H9 (cell line): ENCODE measurements around the gene ABR. TPM values are rescaled to one million over a fixed set of nuclear protein-coding genes. Genes with fewer than 3 reads are reported as not detected.

ENCODE experiments used
- DNase-seq: peaks from one replicate; pipeline ENCODE4 v3.0.0-alpha.2; 2017
- H2AFZ ChIP-seq: one replicate; pipeline ENCODE4 v1.6.1; 2013; ENCODE audit warnings: mild to moderate bottlenecking, low read length, control low read depth, moderate library complexity
- H2AK5ac ChIP-seq: 2 replicates; pipeline ENCODE4 v1.6.1; 2013; ENCODE audit warnings: low read length, control low read depth, mixed read lengths; ENCODE audit not compliant: insufficient read length
- H2BK120ac ChIP-seq: one replicate; pipeline ENCODE4 v1.6.1; 2013; ENCODE audit warnings: low read depth, mild to moderate bottlenecking, low read length, control low read depth, inconsistent platforms; ENCODE audit not compliant: poor library complexity, severe bottlenecking
- H2BK12ac ChIP-seq: 2 replicates; pipeline ENCODE4 v1.6.1; 2013; ENCODE audit warnings: low read length, control low read depth, mixed read lengths, low read depth; ENCODE audit not compliant: insufficient read length
- H2BK15ac ChIP-seq: 2 replicates; pipeline ENCODE4 v1.6.1; 2013; ENCODE audit warnings: low read depth, low read length, control low read depth
- H2BK20ac ChIP-seq: one replicate; pipeline ENCODE4 v1.6.1; 2013; ENCODE audit warnings: low read depth, mild to moderate bottlenecking, low read length, control low read depth, inconsistent platforms; ENCODE audit not compliant: poor library complexity, severe bottlenecking
- H2BK5ac ChIP-seq: 2 replicates; pipeline ENCODE4 v1.6.1; 2013; ENCODE audit warnings: low read length, control low read depth, mixed read lengths; ENCODE audit not compliant: insufficient read length
- H3K14ac ChIP-seq: 2 replicates; pipeline ENCODE4 v1.6.1; 2013; ENCODE audit warnings: low read length, control low read depth; ENCODE audit not compliant: insufficient read depth
- H3K18ac ChIP-seq: 2 replicates; pipeline ENCODE4 v1.6.1; 2013; ENCODE audit warnings: low read depth, mild to moderate bottlenecking, mixed read lengths, low read length, control low read depth; ENCODE audit not compliant: insufficient read length
- H3K23ac ChIP-seq: 2 replicates; pipeline ENCODE4 v1.6.1; 2013; ENCODE audit warnings: low read length, control low read depth, mixed read lengths, low read depth; ENCODE audit not compliant: insufficient read length
- H3K23me2 ChIP-seq: 2 replicates; pipeline ENCODE4 v1.6.1; 2013; ENCODE audit warnings: low read depth, mild to moderate bottlenecking, mixed read lengths, low read length, control low read depth; ENCODE audit not compliant: insufficient read length, poor library complexity, severe bottlenecking
- H3K27ac ChIP-seq: 2 replicates; pipeline ENCODE4 v1.5.1; 2013; ENCODE audit warnings: low read length, control low read depth, mixed read lengths, low read depth; ENCODE audit not compliant: insufficient read length
- H3K27me3 ChIP-seq: 2 replicates; pipeline ENCODE4 v1.6.1; 2013; ENCODE audit warnings: low read length, control low read depth, inconsistent platforms; ENCODE audit not compliant: insufficient read depth
- H3K4ac ChIP-seq: 2 replicates; pipeline ENCODE4 v1.6.1; 2013; ENCODE audit warnings: low read depth, mild to moderate bottlenecking, control low read depth, inconsistent platforms, low read length, moderate library complexity
- H3K4me1 ChIP-seq: 2 replicates; pipeline ENCODE4 v1.6.1; 2013; ENCODE audit warnings: low read length, control low read depth, inconsistent platforms; ENCODE audit not compliant: insufficient read depth
- H3K4me2 ChIP-seq: 2 replicates; pipeline ENCODE4 v1.6.1; 2013; ENCODE audit warnings: low read length, control low read depth, mixed read lengths; ENCODE audit not compliant: insufficient read length, insufficient read depth
- H3K56ac ChIP-seq: 2 replicates; pipeline ENCODE4 v1.6.1; 2013; ENCODE audit warnings: low read depth, mild to moderate bottlenecking, mixed read lengths, low read length, control low read depth; ENCODE audit not compliant: insufficient read length
- H3K79me1 ChIP-seq: 2 replicates; pipeline ENCODE4 v1.6.1; 2013; ENCODE audit warnings: low read depth, mild to moderate bottlenecking, moderate library complexity, low read length, control low read depth, inconsistent platforms; ENCODE audit not compliant: insufficient read depth, poor library complexity, severe bottlenecking
- H3K79me2 ChIP-seq: 2 replicates; pipeline ENCODE4 v1.6.1; 2013; ENCODE audit warnings: low read length, control low read depth, inconsistent platforms; ENCODE audit not compliant: insufficient read depth
- H3K9ac ChIP-seq: 2 replicates; pipeline ENCODE4 v1.6.1; 2013; ENCODE audit warnings: low read length, control low read depth, mixed read lengths; ENCODE audit not compliant: insufficient read length; ENCODE audit errors: extremely low read depth
- H3K9me3 ChIP-seq: one replicate; pipeline ENCODE4 v1.6.1; 2013; ENCODE audit warnings: low read depth, low read length, inconsistent platforms; ENCODE audit not compliant: control insufficient read depth
- H3T11ph ChIP-seq: one replicate; pipeline ENCODE4 v1.6.1; 2013; ENCODE audit warnings: mild to moderate bottlenecking, low read length, control low read depth, inconsistent platforms
- H4K20me1 ChIP-seq: one replicate; pipeline ENCODE4 v1.6.1; 2013; ENCODE audit not compliant: control insufficient read depth, insufficient read length, insufficient read depth
- H4K5ac ChIP-seq: 2 replicates; pipeline ENCODE4 v1.6.1; 2013; ENCODE audit warnings: low read depth, mild to moderate bottlenecking, mixed read lengths, low read length, control low read depth; ENCODE audit not compliant: insufficient read length
- H4K8ac ChIP-seq: replicated peaks from 2 replicates; pipeline ENCODE4 v1.6.1; 2013; ENCODE audit warnings: low read length, control low read depth, mixed read lengths, low read depth; ENCODE audit not compliant: insufficient read length
- H4K91ac ChIP-seq: 2 replicates; pipeline ENCODE4 v1.6.1; 2013; ENCODE audit warnings: low read depth, mild to moderate bottlenecking, moderate library complexity, mixed read lengths, low read length, control low read depth; ENCODE audit not compliant: insufficient read length
- H3K27ac Mint-ChIP-seq, 3 experiments: 2 replicates in 2 of 3; 3 replicates in 1 of 3; pipeline ENCODE4 v1.8.0; 2020 to 2021; ENCODE audit warnings: mixed read lengths in 3 of 3, mild to moderate bottlenecking in 1 of 3, moderate library complexity in 1 of 3
- H3K27me3 Mint-ChIP-seq: 2 replicates; pipeline ENCODE4 v1.8.0; 2021; ENCODE audit warnings: low read depth, mild to moderate bottlenecking, moderate library complexity, mixed read lengths
- H3K36me3 Mint-ChIP-seq, 3 experiments: 2 replicates in 2 of 3; 3 replicates in 1 of 3; pipeline ENCODE4 v1.8.0; 2020 to 2021; ENCODE audit warnings: low read depth in 3 of 3, mixed read lengths in 3 of 3; ENCODE audit not compliant: insufficient read depth in 1 of 3
- H3K4me1 Mint-ChIP-seq, 2 experiments: 2 replicates each; pipeline ENCODE4 v1.8.0; 2020; ENCODE audit warnings: mixed read lengths in 2 of 2
- H3K4me3 Mint-ChIP-seq, 2 experiments: 2 replicates in 1 of 2; 3 replicates in 1 of 2; pipeline ENCODE4 v1.8.0; 2020 to 2021; ENCODE audit warnings: mild to moderate bottlenecking in 2 of 2, mixed read lengths in 2 of 2, moderate library complexity in 1 of 2
- H3K9me3 Mint-ChIP-seq, 2 experiments: 2 replicates in 1 of 2; 3 replicates in 1 of 2; pipeline ENCODE4 v1.8.0; 2020; ENCODE audit warnings: mild to moderate bottlenecking in 2 of 2, mixed read lengths in 2 of 2, moderate library complexity in 1 of 2
- WGBS: extraction: QIAGEN DNeasy Blood & Tissue Kit; methylation state at CpG from one replicate; pipeline ENCODE4 v1.1.7; 2013; ENCODE audit warnings: missing lambda C conversion rate, low lambda C conversion rate, mixed read lengths; ENCODE audit not compliant: insufficient read length; ENCODE audit errors: extremely low coverage; 5-methylcytosine and 5-hydroxymethylcytosine counted together
- total RNA-seq: library from RNA; stranded (reverse); gene quantifications from 2 replicates; pipeline ENCODE4 v1.2.1, GENCODE V29; 2021
- TF ChIP-seq, protein P1 (sequence below): fragments of 200-600 bp; sonication (generic); conservative IDR thresholded peaks from 3 replicates; pipeline ENCODE4 v1.8.0; 2021; ENCODE audit warnings: antibody characterized with exemption, mild to moderate bottlenecking

Gene ABR
- total RNA-seq, 1 experiment from 2014 or later, result 34.7 TPM

DNA sequence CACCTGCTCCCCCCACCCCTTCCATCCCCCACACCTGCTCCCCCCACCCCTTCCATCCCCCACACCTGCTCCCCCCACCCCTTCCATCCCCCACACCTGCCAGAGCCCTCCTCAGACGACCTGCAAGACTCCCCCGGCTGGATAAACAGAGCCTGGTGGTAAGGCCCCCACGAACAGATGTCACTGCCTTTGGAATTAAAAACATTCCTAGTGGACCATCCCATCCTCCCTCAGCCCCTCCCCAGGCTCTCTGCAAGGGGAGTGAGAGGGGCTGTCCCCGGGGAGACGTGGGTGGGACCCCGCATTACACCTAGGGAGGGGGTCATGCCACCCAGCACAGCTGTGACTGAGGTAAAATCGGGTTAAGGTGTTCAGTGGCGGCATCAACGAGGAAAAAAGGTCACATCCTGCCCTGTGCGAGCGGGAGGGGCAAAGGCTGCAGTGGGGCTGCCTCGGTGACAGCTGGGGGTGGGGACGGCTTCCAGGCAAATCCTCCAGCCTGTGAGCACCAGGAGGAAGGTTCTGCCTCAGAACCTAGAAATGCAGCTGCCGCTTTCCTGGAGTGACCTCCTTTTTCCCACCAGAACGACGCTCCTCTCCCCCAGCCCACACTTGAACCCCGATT lies 144.1 kb downstream of the ABR start:
- Histone ChIP-seq H3K4ac (no peak overlapping the region), H2AK5ac (no peak overlapping the region), H3K27ac (no peak overlapping the region), H3K23me2 (peaks cover 9% of the 10 kb centered on the region), H3T11ph (no peak overlapping the region), H2BK12ac (no peak overlapping the region), H3K9ac (no peak overlapping the region), H3K79me1 (no peaks in the 10 kb centered on the region), H2BK120ac (no peak overlapping the region), H2BK20ac (no peak overlapping the region), H4K91ac (no peak overlapping the region), H3K27me3 (no peaks in the 10 kb centered on the region), H4K20me1 (no peaks in the 10 kb centered on the region), H3K23ac (no peak overlapping the region), H2BK5ac (no peak overlapping the region), H2AFZ (no peak overlapping the region), H3K9me3 (no peaks in the 10 kb centered on the region), H4K5ac (no peak overlapping the region), H3K79me2 (no peaks in the 10 kb centered on the region), H3K4me1 (no peaks in the 10 kb centered on the region; the same call in 1 of the 2 replicates), H3K4me2 (no peak overlapping the region), H3K14ac (no peak overlapping the region), H2BK15ac (no peak overlapping the region), H3K18ac (no peak overlapping the region), H3K56ac (no peak overlapping the region), H4K8ac (no peak overlapping the region)
- H3K36me3 Mint-ChIP-seq, result no peaks in the 10 kb centered on the region; a peak in 2 of 7 replicates
- H3K27ac Mint-ChIP-seq, result peak overlapping the region in 1 of 3 experiments; percentile 77; a peak in 2 of 7 replicates
- no peaks in the 10 kb centered on the region for H3K9me3 Mint-ChIP-seq
- peaks cover 7 to 35% of the 10 kb centered on the region in 2 experiments for H3K4me1 Mint-ChIP-seq
- H3K4me3 Mint-ChIP-seq, result no peak overlapping the region
- peaks cover 10% of the 10 kb centered on the region for H3K27me3 Mint-ChIP-seq
- TF ChIP-seq, protein P1, sequence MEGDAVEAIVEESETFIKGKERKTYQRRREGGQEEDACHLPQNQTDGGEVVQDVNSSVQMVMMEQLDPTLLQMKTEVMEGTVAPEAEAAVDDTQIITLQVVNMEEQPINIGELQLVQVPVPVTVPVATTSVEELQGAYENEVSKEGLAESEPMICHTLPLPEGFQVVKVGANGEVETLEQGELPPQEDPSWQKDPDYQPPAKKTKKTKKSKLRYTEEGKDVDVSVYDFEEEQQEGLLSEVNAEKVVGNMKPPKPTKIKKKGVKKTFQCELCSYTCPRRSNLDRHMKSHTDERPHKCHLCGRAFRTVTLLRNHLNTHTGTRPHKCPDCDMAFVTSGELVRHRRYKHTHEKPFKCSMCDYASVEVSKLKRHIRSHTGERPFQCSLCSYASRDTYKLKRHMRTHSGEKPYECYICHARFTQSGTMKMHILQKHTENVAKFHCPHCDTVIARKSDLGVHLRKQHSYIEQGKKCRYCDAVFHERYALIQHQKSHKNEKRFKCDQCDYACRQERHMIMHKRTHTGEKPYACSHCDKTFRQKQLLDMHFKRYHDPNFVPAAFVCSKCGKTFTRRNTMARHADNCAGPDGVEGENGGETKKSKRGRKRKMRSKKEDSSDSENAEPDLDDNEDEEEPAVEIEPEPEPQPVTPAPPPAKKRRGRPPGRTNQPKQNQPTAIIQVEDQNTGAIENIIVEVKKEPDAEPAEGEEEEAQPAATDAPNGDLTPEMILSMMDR, result no peak
- no peak for DNase-seq
- no CpG with 5 or more reads among the region's 17 CpGs for WGBS
